C4-2B (cell line): Measurements from ENCODE around the gene ST6GALNAC3.

Experiments
- H3K27ac ChIP-seq: fragments of 450-650 bp; 2 replicates; pipeline ENCODE4 v1.5.1; 2017
- CTCF ChIP-seq: fragments of 450-650 bp; conservative IDR thresholded peaks from 2 replicates; pipeline ENCODE4 v1.5.1; 2017; ENCODE audit warnings: mild to moderate bottlenecking
- ZFX ChIP-seq: fragments of 450-650 bp; IDR thresholded peaks from 2 replicates; pipeline ENCODE4 v1.6.1; 2017

ST6GALNAC3 gene

DNA sequence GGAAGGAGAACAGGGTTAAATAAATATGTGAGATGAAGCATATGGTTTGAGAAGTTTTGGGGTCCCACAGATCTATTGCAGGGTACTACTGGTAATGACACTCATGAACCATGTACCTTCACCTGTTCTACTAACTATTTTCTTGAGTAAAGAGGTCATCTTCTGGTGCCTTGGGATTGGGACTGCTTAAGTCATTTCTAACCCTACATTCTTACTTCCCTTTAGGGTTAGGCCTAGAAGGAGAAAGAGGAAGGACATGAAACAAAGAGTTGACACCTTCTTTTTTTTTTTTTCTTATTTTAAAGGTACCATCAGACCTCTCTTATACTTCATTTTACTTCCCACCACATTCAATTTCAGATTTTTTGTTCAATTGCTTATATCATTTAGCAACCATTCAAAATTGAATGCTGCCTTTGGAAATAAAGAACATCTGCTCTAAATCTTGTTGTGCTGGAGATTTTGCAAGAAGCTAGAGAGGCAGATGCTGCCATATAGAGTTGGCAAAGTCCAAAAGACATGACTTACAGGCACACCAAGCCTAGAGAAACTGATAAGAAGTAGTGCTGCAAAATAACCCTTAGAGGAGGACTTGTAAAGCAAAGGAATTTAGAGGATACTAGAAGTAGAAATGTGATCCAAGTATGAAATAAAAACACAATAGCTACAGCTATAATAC is 418.3 kb downstream of the ST6GALNAC3 start:
- no peak for TF ChIP-seq CTCF
- no peak for TF ChIP-seq ZFX
- H3K27ac ChIP-seq: no peak overlapping the region

DNA sequence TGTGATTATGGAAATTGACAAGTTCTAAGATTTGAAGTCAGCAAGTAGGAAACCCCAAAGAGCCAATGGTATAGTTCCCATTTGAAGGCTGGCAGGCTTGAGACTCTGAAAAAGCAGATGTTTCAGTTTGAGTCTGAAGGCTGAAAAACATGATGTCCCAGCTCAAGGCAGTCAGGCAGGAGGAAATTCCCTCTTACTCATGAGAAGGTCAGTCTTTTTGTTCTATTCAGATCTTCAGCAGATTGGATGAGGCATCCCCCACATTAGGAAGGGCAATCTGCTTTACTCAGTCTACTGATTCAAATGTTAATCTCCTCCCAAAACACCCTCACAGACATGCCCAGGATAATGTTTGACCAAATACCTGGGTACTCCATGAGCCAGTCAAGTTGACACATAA is 420.3 kb downstream of the ST6GALNAC3 start:
- no peak for TF ChIP-seq CTCF
- no peak overlapping the region for H3K27ac ChIP-seq

DNA sequence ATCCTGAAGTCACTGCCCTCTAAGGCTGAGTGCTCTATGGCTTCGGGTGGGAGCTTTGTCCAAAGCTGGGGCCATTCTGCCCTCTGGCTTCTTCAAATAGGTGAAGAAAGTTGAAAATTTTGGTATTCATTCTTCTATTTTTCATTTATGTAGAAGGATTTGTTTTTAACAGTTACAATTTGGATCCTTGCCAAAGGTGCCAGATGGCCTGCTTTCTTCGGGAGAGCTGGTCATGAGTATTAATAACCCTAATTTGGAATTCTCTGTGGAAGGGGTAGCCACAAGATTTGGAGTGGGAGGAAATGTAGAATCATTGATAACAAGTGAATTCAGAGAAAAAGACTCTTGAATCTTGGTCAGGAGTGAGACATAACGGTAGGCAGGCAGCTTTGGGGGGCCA is 422.3 kb downstream of the ST6GALNAC3 start:
- no peak overlapping the region for H3K27ac ChIP-seq
- TF ChIP-seq CTCF (no peak), ZFX (no peak)

DNA sequence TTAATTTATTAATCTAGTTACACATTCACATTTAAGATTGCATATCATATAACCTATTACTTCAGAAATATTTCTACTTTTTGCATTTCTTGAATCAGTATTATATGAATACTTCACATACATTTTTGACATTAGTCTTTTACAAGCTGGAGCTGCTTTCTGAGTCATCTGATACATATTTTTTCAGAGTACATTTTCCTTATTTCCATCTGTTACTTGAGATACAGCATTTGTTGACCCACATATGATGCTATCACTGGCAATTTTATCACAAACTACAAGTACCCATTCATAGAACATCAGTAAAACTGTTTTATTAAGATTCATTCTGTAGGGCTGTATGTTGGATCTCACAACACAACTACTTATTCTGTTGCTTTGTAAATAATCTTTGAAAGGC is 425.6 kb downstream of the ST6GALNAC3 start:
- no peak overlapping the region for H3K27ac ChIP-seq
- TF ChIP-seq ZFX (no peak), CTCF (no peak)

GRCh38 chr1:76501136-76501535 is 426.6 kb downstream of the ST6GALNAC3 start:
- H3K27ac ChIP-seq: no peak overlapping the region
- TF ChIP-seq ZFX (no peak), CTCF (no peak)

- TF ChIP-seq CTCF (no peak), ZFX (no peak)
- no peak overlapping the region for H3K27ac ChIP-seq
Measured at GRCh38 chr1:76501586-76502219, 427.2 kb downstream of the ST6GALNAC3 start.

DNA sequence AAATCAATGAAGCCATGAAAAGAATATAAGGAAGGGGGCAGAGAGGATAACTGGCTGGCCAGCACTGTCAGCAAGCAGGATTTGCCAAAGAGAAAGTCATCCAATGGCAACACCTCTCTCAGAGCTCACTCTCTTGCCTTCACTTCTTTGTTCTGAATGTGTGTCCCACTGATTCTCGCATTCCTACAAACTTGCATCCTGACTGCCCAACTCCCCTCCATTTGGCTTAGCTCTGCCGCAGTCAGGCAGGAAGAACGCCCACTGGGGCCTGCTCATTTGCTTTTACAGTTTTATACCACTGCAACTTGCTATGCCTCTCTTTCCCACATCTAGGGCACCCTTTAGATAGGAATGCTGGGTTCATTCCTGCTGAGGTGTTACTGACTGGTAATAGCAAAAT is 428.6 kb downstream of the ST6GALNAC3 start:
- TF ChIP-seq ZFX: no peak
- no peak for TF ChIP-seq CTCF
- H3K27ac ChIP-seq: no peak overlapping the region
